ENCODE results near the gene ZEB1.
"Not testable (repeated sequence)": the region's sequence is repeated elsewhere in the genome, so short reads cannot be mapped to it uniquely, and the experiment has no call there.

The ZEB1 gene

DNA sequence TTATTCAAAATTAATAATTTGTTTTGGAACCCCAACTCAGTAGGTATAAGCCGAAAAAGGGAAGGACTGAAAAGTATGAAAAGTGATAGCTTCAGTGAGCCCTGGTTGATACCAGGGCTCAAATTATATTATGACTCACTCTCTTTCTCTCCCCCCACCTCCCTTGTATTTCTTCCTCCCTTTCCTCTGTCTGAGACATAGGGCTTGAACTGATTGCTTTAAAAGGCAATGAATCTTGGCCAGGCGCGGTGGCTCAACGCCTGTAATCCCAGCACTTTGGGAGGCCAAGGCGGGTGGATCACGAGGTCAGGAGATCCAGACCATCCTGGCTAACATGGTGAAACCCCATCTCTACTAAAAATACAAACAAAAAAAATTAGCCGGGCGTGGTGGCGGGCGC, 108.3 kb downstream of the ZEB1 start:
- not testable (repeated sequence) for DNase-seq

DNA sequence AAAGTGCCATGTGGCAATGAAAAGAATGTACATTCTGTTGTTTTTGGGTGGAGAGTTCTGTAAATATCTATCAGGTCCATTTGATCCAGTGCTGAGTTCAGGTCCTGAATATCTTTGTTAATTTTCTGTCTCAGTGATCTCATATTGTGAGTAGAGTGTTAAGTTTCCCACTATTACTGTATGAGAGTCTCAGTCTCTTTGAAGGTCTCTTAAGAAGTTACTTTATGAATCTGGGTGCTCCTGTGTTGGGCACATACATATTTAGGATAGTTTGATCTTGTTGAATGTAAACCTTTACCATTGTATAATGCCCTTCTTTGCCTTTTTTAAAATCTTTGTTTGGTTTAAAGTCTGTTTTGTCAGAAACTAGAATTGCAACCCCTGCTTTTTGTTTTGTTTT, 109.5 kb downstream of the ZEB1 start:
- DNase-seq = not testable (repeated sequence)

DNA sequence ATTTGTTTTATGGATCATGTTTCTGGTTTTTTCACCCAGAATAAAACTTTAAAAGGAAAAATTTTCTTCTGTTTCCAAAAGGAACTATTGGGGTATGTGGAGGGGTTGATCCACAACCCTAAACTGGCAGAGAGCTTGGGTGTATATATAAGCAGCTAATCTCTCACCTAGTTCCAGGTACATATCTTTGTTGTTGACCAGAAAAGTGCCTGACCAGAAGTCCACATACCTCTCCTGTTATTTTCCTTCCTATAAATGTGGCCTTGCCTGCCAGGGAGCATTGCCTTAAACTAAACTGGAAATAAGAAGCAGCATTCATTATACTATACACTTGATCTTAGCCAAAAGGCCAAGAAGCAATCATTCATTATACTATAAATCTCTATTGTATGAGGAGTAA, 112.0 kb downstream of the ZEB1 start:
- no peak for DNase-seq

DNA sequence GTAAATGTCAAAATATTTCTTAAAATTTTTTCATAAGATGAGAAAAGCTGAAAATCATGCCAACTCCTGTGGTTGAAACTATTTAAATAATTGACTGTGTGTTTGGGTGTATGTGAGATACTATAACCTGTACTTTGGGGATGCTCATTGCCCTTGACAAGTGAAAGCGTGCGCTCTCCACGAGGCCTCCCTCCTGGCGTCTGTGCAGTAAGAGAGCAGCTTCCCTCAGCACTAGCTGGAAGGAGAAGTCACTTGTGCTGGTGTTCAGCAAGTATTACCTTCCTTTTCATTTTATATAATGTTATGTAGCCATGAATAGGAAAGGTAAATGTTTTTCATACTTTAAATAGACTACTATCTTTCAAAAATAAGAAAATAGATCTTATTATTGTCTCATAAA, 118.9 kb downstream of the ZEB1 start:
- DNase-seq = no peak

DNA sequence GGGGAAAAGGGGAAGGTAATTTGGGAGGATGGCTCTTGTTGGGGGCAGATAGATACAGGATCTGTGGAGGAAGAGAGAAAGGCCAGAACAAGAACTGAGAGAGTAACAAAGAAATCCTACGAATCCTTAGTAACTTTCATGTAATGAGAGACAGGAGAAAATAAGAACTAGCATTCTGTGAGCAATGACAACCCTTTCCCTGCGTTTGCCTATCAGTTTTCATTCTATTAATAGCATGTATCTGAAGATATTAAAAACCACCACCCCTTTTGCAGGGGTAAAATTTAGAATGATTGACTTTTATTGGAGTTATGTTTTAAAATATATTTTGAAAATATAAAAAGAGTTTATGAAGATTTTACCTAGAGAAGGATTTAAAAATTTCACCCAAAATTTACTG, 132.8 kb downstream of the ZEB1 start:
- no peak for DNase-seq

DNA sequence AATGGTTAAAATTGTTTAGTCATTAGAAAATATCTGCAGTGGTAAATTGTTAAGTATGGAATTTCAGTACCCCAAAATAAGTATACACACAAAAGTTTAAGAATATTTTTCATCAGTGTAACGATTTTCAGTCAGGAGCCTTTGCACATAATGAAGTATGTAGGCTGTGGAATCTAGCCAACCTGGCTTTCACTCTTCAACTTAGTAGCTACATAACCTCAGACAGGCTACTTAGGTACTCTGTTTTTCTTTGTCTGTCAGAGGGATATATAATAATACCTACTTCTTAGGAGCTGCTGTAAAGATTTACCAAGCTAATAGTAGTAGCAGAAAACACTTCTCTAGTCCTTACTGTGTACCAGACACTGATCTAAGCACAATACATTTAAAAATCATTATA, 137.5 kb downstream of the ZEB1 start:
- no peak for DNase-seq

DNA sequence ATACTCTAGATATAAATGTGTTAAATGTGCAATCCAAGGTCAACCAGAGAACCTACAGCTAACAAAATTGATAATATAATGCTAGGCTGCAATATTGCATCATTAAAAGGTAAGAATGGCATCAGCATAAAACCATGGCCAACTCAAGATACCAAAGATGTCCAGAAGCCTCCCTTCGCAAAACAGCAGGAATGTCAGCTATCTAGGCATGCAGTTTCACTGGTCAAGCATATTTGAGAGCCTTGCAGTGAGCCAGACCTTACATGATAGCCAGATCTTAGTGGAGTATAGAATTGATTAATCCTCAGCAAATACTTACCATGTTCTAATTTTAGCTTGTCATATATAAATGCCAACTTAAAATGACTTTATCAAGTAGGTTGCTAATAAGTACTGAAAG, 138.8 kb downstream of the ZEB1 start:
- no peak for DNase-seq

DNA sequence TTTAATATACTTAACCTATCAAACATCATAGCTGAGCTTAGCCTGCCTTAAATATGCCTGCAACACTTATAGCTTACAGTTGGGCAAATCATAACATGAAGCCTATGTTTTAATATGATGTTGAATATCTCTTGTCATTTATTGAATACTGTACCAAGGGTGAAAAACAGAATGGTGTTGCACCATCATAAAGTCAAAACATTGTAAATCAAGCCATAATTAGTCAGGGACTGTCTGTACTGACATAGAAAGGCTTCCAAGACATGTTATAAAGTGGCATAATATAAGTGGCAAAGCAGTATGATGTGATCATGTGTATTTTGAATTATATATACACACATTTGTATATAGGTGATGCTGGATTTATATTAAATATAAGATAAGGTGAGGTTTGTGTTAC, 140.0 kb downstream of the ZEB1 start:
- no peak for DNase-seq

DNA sequence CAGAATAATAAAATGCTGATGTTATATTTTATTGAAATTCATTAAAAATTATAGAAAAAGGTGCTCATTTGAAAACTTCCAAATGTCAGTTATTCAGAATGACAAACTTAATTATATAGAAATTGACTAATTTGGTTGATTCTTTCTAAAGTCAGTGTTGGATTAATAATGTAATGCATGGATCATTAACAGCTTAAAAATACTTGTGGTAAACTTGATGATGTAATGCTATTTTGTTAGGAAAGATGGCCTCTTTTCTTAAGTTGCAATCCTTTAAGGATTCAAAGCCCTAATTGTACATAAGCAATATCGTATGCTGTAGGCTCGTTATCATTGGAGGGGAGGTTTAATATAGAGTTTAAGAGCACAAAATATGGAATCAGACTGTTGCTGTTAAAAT, 141.2 kb downstream of the ZEB1 start:
- no peak for DNase-seq

DNA sequence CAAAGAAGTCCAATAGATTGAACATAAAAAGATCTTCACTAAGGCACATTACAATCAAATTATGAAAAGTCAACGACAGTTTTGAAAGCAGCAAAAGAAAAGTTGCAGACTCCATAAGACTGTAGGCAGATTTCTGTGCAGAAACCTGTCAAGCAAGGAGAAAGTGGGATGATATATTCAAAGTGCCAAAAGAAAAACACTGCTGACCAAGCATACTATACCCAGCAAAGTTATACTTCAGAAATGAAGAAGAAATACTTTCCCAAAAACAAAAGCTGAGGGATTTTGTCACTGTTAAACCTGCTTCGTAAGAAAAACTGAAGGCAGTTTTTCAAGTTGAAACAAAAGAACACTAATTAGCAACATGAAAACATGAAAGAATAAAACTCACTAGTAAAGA, 145.5 kb downstream of the ZEB1 start:
- no peak for DNase-seq

DNA sequence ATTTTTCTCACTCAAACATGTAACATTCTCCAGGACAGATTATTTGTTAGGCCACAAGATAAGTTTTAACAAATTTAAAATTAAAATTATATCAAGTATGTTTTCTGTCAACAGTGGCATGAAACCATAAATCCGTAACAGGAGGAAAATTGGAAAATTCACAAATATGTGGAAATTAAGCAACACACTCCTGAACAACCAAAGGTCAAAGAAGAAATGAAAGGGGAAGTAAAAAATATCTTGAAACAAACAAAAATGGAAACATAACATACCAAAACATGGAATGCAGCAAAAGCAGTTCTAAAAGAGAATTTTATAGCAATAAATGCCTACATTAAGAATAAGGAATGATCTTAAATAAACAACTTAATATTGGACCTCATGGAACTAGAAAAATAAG, 147.3 kb downstream of the ZEB1 start:
- no peak for DNase-seq

DNA sequence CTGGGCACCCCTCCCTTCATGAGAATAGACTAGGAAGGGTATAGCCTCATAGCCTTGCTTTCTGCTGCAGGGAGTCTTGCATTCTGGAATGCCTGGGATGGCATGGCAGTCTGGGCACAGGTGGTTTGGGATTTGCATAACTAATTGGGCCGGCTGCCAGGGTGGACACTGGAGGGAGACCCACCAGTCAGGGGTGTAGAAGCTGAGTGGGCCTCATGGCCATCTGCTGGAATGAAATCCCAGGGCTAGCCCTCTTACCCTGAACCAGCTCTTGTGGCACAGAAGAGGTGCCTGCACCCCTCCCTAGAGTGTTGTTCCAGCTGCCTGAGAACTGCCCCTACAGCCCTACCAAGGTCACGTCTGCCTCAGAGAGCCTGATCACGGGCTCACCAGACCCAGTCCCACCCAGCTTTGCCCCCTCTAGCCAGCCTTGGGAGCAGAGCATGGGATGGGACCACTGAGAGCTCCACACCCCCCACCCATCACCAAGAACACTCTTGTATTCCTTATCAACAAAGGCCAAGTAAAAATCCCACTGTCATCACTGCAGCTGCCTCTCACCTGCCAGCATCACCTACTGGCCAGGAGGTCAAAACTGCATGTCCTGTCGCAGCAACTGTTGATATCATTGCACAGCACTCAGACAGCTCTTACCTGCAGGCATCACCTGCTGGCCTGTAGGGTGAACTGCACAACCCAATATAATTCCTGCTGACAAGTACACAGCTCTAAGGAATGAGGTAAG, 148.9 kb downstream of the ZEB1 start:
- no peak for DNase-seq

DNA sequence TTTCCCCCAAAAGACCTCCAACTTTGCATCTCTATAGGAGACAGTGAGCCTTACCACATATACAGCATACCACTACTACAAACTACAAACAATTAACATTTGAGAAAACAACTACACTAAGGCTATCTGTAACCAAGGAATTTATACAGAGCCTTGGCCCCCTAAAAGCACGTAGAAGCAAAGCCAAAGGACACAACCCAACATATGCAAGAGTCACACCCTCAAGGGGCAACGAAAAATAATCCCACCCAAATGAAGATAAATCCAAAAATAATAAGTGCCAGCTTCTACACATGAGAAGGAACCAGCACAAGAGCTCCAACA, 149.5 kb downstream of the ZEB1 start:
- no peak for DNase-seq

DNA sequence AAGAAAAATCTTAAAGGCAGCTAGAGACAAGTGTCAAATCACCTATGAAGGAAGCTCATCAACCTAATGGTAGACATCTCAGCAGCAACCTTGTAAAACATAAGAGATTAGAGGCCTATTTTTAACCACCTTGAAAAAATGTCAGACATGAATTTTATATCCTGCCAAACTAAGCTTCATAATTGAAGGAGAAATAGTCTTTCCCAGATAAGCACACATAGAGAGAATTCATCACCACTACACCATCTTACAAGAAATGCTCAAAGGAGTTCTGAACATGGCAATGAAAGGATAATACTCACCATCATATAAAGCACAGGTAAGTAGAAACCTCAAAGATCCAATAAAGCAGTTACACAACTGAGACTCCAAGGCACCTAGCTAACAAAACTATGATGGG, 156.5 kb downstream of the ZEB1 start:
- DNase-seq = no peak

DNA sequence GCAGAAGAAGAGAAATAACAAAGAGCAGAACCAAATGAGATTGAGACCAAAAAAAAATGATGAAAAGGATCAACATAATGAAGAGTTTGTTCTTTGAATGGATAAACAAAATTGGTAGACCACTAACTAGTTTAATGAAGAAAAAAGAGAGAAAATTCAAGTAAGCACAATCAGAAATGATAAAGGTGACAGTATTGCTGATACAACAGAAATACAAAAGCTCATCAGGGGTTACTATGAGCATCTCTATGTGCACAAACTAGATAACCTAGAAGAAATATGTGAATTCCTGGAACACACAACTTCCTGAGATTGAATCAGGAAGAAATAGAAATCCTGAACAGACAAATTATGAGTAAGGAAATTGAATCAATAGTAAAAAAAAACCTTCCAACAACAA, 157.1 kb downstream of the ZEB1 start:
- DNase-seq = no peak

DNA sequence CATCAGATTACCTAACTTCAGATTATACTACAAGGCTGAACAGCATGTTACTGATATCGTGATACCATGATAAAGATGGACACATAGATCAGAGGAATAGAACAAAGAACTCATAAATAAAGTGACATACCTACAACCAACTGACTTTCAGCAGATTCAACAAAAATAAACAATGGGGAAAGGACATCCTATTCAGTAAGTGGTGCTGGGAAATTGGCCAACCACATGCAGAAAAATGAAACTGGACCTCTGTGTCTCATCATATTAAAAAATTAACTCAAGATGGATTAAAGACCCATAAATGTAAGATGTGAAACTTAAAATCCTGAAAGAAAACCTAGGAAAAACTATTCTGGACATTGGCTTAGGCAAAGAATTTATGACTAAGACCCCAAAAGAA, 158.6 kb downstream of the ZEB1 start:
- no peak for DNase-seq

DNA sequence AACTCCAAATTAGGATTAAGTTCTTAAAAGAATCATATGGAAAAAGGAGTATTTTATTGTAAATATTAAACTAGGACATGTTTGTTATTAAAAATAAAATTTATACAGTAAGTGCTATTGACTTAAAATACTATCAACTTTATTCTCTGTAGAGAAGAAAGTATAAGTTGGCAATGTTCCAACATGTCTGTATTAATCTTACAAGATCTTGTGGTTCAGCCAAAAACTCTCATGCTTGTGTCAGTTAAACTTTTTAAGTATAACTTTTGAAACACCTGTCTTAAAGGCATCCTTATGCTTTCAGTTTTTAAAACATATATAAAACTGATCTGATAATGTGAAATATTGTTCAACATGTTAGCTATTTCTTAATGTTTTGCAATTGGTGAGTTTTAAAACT, 160.7 kb downstream of the ZEB1 start:
- DNase-seq = no peak

DNA sequence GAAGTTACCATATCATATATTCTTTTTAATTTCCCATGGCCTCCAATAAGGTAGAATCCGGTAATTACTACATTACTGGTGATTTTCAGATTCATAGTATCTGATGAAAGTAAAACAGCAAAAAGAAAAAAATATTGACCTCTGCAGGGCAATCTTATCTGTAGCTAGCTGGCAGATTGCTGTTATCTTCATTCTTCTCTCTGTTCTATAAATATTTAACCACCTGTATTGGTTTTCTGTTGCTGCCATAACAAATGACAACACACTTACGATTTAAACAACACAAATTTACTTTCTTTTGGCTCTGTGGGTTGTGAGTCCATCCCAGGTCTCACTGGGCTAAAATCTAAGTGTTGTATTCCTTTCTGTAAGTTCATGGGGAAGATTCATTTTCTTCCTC, 164.5 kb downstream of the ZEB1 start:
- no peak for DNase-seq

DNA sequence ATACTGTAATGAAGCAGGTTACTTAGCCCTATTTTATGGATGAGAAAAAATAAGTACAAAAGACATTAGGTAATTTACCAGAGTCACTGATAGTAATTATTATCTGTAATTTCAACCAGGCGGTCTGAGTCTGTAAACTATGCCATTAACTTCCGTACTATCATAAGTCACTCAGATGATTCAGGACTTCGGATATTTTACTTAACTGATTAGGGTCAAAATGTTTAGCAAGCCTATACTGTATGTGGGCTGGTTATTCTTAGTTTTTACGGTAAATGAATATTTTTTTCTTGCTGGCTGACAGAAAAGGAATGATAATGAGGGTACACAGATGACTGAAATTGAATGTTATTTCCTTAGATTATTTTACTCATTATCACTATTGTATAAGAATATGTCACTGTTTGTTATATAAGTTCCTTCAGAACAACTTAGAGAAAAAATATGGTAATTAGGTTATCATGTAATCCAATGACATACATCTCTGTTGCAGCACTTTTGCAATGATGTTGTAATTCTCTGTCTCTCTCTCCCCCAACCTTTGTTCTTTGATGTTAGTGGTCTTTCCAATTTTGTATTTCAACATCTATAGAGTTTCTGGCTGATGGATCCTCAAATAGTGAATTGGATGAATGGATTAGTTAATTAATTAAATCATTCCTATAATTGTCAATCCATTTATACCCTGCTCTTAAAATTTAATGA, 165.6 kb downstream of the ZEB1 start:
- no peak for DNase-seq

DNA sequence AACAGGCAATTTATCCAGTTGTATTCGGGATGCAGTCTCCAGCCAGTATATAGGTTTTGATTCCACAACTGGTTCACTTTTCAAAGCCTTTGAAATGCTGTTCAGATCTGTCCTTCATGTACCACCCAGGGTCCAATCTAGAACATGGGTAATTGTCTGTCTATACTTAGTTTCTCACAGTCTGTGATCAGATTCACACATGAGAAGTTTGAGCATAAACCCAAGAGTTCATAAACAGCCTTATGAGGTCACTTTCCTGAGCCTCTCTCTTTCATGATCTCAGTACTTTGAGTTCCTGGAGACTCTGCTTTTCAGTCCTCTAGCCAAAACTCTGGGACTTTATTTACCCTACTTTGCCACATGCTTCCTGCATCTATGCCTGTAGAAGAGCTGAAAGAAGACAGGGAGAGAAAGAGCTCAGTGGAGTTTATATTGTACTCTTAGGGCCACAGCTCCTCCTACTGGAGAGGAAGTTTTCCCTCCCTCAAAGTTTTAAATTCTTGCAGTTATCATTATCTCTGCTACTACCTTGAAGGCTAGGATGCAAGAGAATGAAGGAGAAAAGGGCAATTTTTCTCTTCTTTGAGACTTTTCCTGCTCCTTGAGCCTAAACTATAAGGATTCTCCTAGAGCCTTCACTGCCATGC, 172.0 kb downstream of the ZEB1 start:
- DNase-seq = no peak

DNA sequence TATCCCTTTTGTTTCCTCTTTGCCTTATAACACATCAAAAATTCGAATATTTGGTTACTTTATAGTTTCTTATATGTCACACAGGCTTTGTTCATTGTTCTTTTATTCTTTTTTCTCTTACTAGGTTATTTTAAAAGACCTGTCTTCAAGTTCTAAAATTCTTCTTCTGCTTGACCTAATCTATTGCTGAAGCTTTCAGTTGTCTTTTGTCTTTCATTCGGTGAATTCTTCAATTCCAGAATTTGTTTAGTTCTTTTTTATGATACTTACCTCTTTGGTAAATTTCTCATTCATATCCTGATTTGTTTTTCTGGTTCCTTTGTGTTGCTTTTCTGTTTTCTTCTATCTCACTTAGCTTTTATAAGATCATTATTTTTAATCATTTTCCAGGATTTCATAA, 188.4 kb downstream of the ZEB1 start:
- no peak for DNase-seq

DNA sequence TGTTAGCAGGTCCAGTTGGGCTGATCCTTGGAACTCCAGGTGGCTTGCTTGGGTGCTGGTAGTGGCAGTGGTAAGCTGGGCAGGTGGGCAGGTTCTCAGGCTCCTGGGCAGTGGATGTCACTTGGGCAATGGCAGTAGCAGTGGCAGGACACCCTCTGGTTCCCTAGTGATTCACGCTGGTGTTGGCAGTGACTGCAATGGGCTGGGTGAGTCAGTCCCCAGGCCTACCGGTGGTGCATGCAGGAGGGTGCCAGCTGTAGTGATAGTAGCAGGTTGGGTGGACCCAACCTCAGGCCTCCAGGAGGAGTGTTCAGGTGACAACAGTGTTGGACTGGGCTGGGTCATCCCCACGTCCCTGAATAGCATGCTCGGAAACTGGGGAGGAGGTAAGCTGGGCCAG, 189.2 kb downstream of the ZEB1 start:
- DNase-seq = no peak

DNA sequence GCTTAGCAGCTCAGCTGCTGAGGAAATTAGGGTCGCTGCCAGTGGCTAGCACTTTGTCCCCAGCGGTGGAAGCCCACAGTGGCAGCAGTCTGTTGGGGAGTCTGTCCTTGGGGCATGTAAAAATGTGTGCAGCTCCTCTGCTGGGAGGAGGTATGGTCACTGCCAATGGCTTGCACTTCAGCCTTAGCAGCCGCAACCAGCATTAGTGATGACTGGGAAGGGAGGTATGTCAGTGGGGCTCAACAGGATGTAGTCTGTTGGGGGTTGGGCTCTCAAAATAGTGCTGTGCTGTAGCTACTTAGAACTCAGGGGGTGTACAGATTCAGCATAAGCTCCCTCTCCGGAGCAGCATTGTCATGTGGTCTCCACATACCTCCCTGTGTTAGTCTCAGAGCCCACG, 189.9 kb downstream of the ZEB1 start:
- DNase-seq = no peak

DNA sequence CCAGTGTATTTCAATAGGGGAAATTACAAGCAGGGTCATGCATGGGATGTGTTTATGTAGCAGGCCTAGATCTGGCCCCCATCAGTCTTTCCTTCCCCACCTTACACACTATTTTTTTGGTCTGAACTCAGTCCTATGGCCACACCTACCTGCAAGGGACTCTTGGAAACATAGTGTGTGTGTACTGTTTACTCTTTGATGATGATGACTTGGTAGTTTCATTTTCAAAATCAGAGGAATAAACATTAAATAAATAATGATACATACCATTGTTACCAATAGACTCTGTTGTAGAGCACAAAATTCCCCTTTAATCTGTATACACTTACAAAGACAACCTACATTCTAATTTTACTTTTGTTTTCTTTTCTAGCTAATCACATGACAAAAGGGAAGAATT, 191.0 kb downstream of the ZEB1 start:
- DNase-seq = no peak

DNA sequence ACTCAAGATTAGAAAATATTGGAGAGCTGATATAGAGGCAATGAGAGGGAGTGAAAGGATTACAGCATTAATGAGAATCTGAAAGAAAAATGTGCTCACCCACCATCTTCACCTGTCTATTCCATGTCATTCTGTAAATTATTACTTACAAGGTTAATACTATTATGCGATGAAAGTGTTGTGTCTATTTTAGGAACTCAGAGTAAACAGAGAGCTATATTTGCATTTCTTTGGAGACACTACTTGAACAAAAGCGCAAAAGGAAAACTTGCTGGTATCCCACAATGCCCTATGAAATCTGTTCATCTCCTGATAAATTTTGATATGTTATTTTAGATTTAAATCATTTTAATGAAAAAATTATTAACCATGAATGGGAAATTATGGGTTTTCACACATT, 196.1 kb downstream of the ZEB1 start:
- no peak for DNase-seq

All from stimulated activated CD4-positive, alpha-beta T cell treated with anti-CD3 and anti-CD28 coated beads, Interleukin-4, amount 100 ng/mL, for 1 hour (primary cell).